Osteoblast (primary cell): ENCODE results near the gene TEX14. TPM values are rescaled to one million over a fixed set of nuclear protein-coding genes. Genes with fewer than 3 reads are reported as not detected.

Source experiments
- DNase-seq: peaks from one replicate; pipeline ENCODE4 v3.0.0; 2011; ENCODE audit warnings: low spot score, mixed read lengths; ENCODE audit not compliant: insufficient read length; ENCODE audit errors: missing footprints
- H2AFZ ChIP-seq: 2 replicates; pipeline ENCODE4 v1.6.0; 2011; ENCODE audit warnings: mild to moderate bottlenecking, low read length
- H3K27ac ChIP-seq: 2 replicates; pipeline ENCODE4 v1.5.1; 2011; ENCODE audit warnings: mild to moderate bottlenecking, low read depth, low read length, moderate library complexity
- H3K27me3 ChIP-seq: 2 replicates; pipeline ENCODE4 v1.6.0; 2012; ENCODE audit warnings: mild to moderate bottlenecking, control low read depth, inconsistent platforms, low read length, moderate library complexity; ENCODE audit not compliant: insufficient read depth
- H3K36me3 ChIP-seq: 2 replicates; pipeline ENCODE4 v1.5.1; 2011; ENCODE audit warnings: mild to moderate bottlenecking, low read length, control low read depth, moderate library complexity; ENCODE audit not compliant: insufficient read depth
- H3K4me1 ChIP-seq: 2 replicates; pipeline ENCODE4 v1.5.1; 2011; ENCODE audit warnings: mild to moderate bottlenecking, low read length, control low read depth, moderate library complexity; ENCODE audit not compliant: insufficient read depth
- H3K4me2 ChIP-seq: 2 replicates; pipeline ENCODE4 v1.6.0; 2011; ENCODE audit warnings: mild to moderate bottlenecking, low read length; ENCODE audit not compliant: insufficient read depth
- H3K4me3 ChIP-seq: fragments of 200-600 bp; sonication (generic); 3 replicates; pipeline ENCODE4 v1.5.1; 2012; ENCODE audit warnings: mild to moderate bottlenecking, low read length, inconsistent platforms; ENCODE audit not compliant: insufficient read depth
- H3K79me2 ChIP-seq: 2 replicates; pipeline ENCODE4 v1.6.0; 2012; ENCODE audit warnings: mild to moderate bottlenecking, low read length, control low read depth, inconsistent platforms; ENCODE audit not compliant: insufficient read depth
- H3K9me3 ChIP-seq: 2 replicates; pipeline ENCODE4 v1.5.1; 2011; ENCODE audit warnings: low read depth, low read length, control low read depth
- H4K20me1 ChIP-seq: 2 replicates; pipeline ENCODE4 v1.6.0; 2012; ENCODE audit warnings: mild to moderate bottlenecking, low read length, control low read depth; ENCODE audit not compliant: insufficient read depth
- CTCF ChIP-seq: IDR thresholded peaks from 2 replicates; pipeline ENCODE4 v1.5.1; 2011; ENCODE audit warnings: mild to moderate bottlenecking, low read depth, low read length, moderate library complexity; ENCODE audit errors: extremely low read depth
- total RNA-seq: library from RNA; depleted of rRNA; stranded (reverse); fragments of >200 nt; gene quantifications from 2 replicates; pipeline ENCODE4 v1.2.3, GENCODE V29; 2012

TEX14 gene
- total RNA-seq, 1 donor: under 0.01 TPM

- peaks cover 14% of the 10 kb centered on the region for H3K4me1 ChIP-seq
- H3K4me2 ChIP-seq: no peak overlapping the region
Observed at GRCh38 chr17:58533616-58534188, 158.1 kb downstream of the TEX14 start.

GRCh38 chr17:58532555-58532951 is 159.3 kb downstream of the TEX14 start:
- Histone ChIP-seq H3K4me1 (peaks cover 24% of the 10 kb centered on the region), H3K27me3 (peaks cover 12% of the 10 kb centered on the region), H4K20me1 (no peaks in the 10 kb centered on the region), H3K4me2 (no peak overlapping the region), H3K9me3 (no peaks in the 10 kb centered on the region), H3K27ac (no peak overlapping the region), H2AFZ (no peak overlapping the region), H3K36me3 (no peaks in the 10 kb centered on the region), H3K79me2 (no peaks in the 10 kb centered on the region), H3K4me3 (no peak overlapping the region)
- no peak for TF ChIP-seq CTCF
- DNase-seq: peak; percentile 39

More at GRCh38 chr17:58533616-58534188, 158.1 kb downstream of the TEX14 start:
- no peak overlapping the region for H3K4me3 ChIP-seq
- H3K9me3 ChIP-seq: no peaks in the 10 kb centered on the region
- H4K20me1 ChIP-seq: no peaks in the 10 kb centered on the region
- H3K27me3 ChIP-seq: peaks cover 12% of the 10 kb centered on the region
- H3K79me2 ChIP-seq: no peaks in the 10 kb centered on the region
- H3K27ac ChIP-seq: no peak overlapping the region
- no peaks in the 10 kb centered on the region for H3K36me3 ChIP-seq
- no peak overlapping the region for H2AFZ ChIP-seq
- peak; percentile 46 for DNase-seq
- no peak for TF ChIP-seq CTCF

GRCh38 chr17:58531661-58532554 is 159.9 kb downstream of the TEX14 start:
- peak overlapping the region; percentile 75 for H3K4me2 ChIP-seq
- H3K27ac ChIP-seq: no peak overlapping the region
- DNase-seq: peak; percentile 94
- H3K4me1 ChIP-seq: peaks cover 31% of the 10 kb centered on the region
- H3K4me3 ChIP-seq: peak overlapping the region; percentile 59
- H3K27me3 ChIP-seq: peaks cover 12% of the 10 kb centered on the region
- no peaks in the 10 kb centered on the region for H3K36me3 ChIP-seq
- H3K9me3 ChIP-seq: no peaks in the 10 kb centered on the region
- TF ChIP-seq CTCF: no peak
- H4K20me1 ChIP-seq: no peaks in the 10 kb centered on the region
- H2AFZ ChIP-seq: no peak overlapping the region
- H3K79me2 ChIP-seq: no peaks in the 10 kb centered on the region

- H2AFZ ChIP-seq: no peak overlapping the region
- no peaks in the 10 kb centered on the region for H3K36me3 ChIP-seq
- no peak overlapping the region for H3K4me3 ChIP-seq
- TF ChIP-seq CTCF: no peak
- no peaks in the 10 kb centered on the region for H3K79me2 ChIP-seq
- H3K4me2 ChIP-seq: peak overlapping the region; percentile 75
- H3K27me3 ChIP-seq: peaks cover 12% of the 10 kb centered on the region
- no peak overlapping the region for H3K27ac ChIP-seq
- no peaks in the 10 kb centered on the region for H4K20me1 ChIP-seq
- no peaks in the 10 kb centered on the region for H3K9me3 ChIP-seq
- H3K4me1 ChIP-seq: peaks cover 35% of the 10 kb centered on the region
- peak; percentile 73 for DNase-seq
Observed at GRCh38 chr17:58531122-58531521, 160.7 kb downstream of the TEX14 start.
